DND-41 (cell line): ENCODE results near the gene CEL.
A peak's percentile ranks its signal among the peaks of the same experiment; 100 is the strongest.

Source experiments
- ATAC-seq: fragments of 200-7000 bp; cut with Tn5 transposase; 3 replicates; pipeline ENCODE4 v1.9.1; 2021; ENCODE audit warnings: low read depth; ENCODE audit not compliant: insufficient read depth
- DNase-seq: peaks from one replicate; pipeline ENCODE4 v3.0.0-alpha.2; 2020
- H2AFZ ChIP-seq: 2 replicates; pipeline ENCODE4 v1.6.0; 2012; ENCODE audit warnings: low read depth, low read length
- H3K27ac ChIP-seq: 2 replicates; pipeline ENCODE4 v1.5.1; 2012; ENCODE audit warnings: low read length, inconsistent platforms
- H3K27me3 ChIP-seq: fragments of 200-600 bp; sonication (generic); 2 replicates; pipeline ENCODE4 v1.6.0; 2012; ENCODE audit warnings: low read length, mild to moderate bottlenecking, inconsistent platforms; ENCODE audit not compliant: insufficient read depth, poor library complexity
- H3K36me3 ChIP-seq: 2 replicates; pipeline ENCODE4 v1.5.1; 2012; ENCODE audit warnings: low read length, inconsistent platforms; ENCODE audit not compliant: insufficient read depth
- H3K4me1 ChIP-seq: 2 replicates; pipeline ENCODE4 v1.5.1; 2012; ENCODE audit warnings: mild to moderate bottlenecking, low read length; ENCODE audit not compliant: insufficient read depth
- H3K4me2 ChIP-seq: 2 replicates; pipeline ENCODE4 v1.6.0; 2012; ENCODE audit warnings: mild to moderate bottlenecking, moderate library complexity, low read length, inconsistent platforms; ENCODE audit not compliant: insufficient read depth
- H3K4me3 ChIP-seq, 2 experiments: fragments of 200-600 bp in 1 of 2; shearing (Covaris generic) in 1 of 2; 2 replicates each; pipeline ENCODE4 v1.5.1; 2012 to 2016; ENCODE audit warnings: inconsistent platforms in 2 of 2, low read length in 2 of 2, mild to moderate bottlenecking in 2 of 2, low read depth in 1 of 2, moderate library complexity in 1 of 2
- H3K79me2 ChIP-seq: 2 replicates; pipeline ENCODE4 v1.6.0; 2012; ENCODE audit warnings: low read length, inconsistent platforms; ENCODE audit not compliant: insufficient read depth
- H3K9ac ChIP-seq: 2 replicates; pipeline ENCODE4 v1.6.0; 2012; ENCODE audit warnings: low read depth, mild to moderate bottlenecking, inconsistent platforms, low read length, moderate library complexity
- H3K9me3 ChIP-seq: 2 replicates; pipeline ENCODE4 v1.5.1; 2012; ENCODE audit warnings: low read length, moderate library complexity, mild to moderate bottlenecking, inconsistent platforms; ENCODE audit not compliant: insufficient read depth, severe bottlenecking
- H4K20me1 ChIP-seq: 2 replicates; pipeline ENCODE4 v1.6.0; 2012; ENCODE audit warnings: low read length; ENCODE audit not compliant: insufficient read depth
- EZH2 ChIP-seq: IDR thresholded peaks from 3 replicates; pipeline ENCODE4 v1.6.1; 2012; ENCODE audit warnings: borderline replicate concordance, low read depth, mild to moderate bottlenecking, moderate library complexity, low read length, inconsistent platforms; ENCODE audit not compliant: severe bottlenecking
- TF ChIP-seq, protein P1 (sequence below): IDR thresholded peaks from 2 replicates; pipeline ENCODE4 v1.5.1; 2012; ENCODE audit warnings: borderline replicate concordance, low read length, moderate library complexity, mild to moderate bottlenecking; ENCODE audit not compliant: poor library complexity, severe bottlenecking; ENCODE audit errors: extremely low read depth

The CEL gene

GRCh38 chr9:133046196-133046899, 15.4 kb upstream of the CEL start:
- no peak for DNase-seq
- Histone ChIP-seq H3K4me2 (no peak overlapping the region), H3K9me3 (no peaks in the 10 kb centered on the region), H3K27me3 (no peaks in the 10 kb centered on the region), H3K36me3 (peaks cover 91% of the 10 kb centered on the region), H3K9ac (no peak overlapping the region), H4K20me1 (peaks cover 19% of the 10 kb centered on the region), H3K79me2 (peaks cover 8% of the 10 kb centered on the region; the same call in 1 of the 2 replicates), H3K4me1 (no peaks in the 10 kb centered on the region), H2AFZ (no peak overlapping the region), H3K27ac (no peak overlapping the region), H3K4me3 (no peak overlapping the region)
- TF ChIP-seq, protein P1, sequence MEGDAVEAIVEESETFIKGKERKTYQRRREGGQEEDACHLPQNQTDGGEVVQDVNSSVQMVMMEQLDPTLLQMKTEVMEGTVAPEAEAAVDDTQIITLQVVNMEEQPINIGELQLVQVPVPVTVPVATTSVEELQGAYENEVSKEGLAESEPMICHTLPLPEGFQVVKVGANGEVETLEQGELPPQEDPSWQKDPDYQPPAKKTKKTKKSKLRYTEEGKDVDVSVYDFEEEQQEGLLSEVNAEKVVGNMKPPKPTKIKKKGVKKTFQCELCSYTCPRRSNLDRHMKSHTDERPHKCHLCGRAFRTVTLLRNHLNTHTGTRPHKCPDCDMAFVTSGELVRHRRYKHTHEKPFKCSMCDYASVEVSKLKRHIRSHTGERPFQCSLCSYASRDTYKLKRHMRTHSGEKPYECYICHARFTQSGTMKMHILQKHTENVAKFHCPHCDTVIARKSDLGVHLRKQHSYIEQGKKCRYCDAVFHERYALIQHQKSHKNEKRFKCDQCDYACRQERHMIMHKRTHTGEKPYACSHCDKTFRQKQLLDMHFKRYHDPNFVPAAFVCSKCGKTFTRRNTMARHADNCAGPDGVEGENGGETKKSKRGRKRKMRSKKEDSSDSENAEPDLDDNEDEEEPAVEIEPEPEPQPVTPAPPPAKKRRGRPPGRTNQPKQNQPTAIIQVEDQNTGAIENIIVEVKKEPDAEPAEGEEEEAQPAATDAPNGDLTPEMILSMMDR = no peak
- TF ChIP-seq EZH2 = no peak
- ATAC-seq = no peak

- no peak overlapping the region for H3K4me3 ChIP-seq
- no peak for TF ChIP-seq EZH2
- TF ChIP-seq, protein P1 = no peak
- DNase-seq (no peak), ATAC-seq (no peak)
- H3K27me3 ChIP-seq = no peaks in the 10 kb centered on the region
- no peaks in the 10 kb centered on the region for H3K4me1 ChIP-seq
- H4K20me1 ChIP-seq = peaks cover 16% of the 10 kb centered on the region
- 0 out of 2 replicates have a peak, but pooled peaks cover 3% of the 10 kb centered on the region for H3K79me2 ChIP-seq
- H3K4me2 ChIP-seq = no peak overlapping the region
- no peak overlapping the region for H2AFZ ChIP-seq
- no peak overlapping the region for H3K27ac ChIP-seq
- no peaks in the 10 kb centered on the region for H3K9me3 ChIP-seq
- H3K36me3 ChIP-seq = peaks cover 91% of the 10 kb centered on the region
- no peak overlapping the region for H3K9ac ChIP-seq
Measured at GRCh38 chr9:133046900-133047295, 14.9 kb upstream of the CEL start.

DNA sequence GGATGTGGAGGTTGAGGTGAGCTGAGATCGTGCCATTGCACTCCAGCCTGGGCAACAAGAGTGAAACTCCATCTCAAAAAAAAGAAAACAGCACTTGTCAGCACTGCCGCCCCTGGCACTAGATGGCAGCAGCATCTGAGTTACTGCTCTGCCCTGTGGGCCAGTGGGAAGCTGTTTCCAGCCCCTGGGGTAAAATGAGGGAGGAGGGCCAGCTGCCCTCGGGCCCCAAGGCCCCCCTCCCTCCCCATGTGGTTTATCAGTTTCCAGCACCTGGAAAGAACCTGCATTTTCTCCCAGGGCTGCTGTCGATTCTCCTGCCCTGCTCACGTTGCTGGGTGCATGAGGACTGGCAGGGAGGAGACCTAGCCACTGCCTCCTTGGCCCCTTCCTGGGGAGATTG, 13.2 kb upstream of the CEL start:
- TF ChIP-seq, protein P1 = peak; percentile 47
- TF ChIP-seq EZH2 = no peak
- H3K4me2 ChIP-seq = no peak overlapping the region
- no peak overlapping the region for H3K27ac ChIP-seq
- H3K36me3 ChIP-seq = peaks cover 88% of the 10 kb centered on the region
- H3K4me1 ChIP-seq = no peaks in the 10 kb centered on the region
- H3K79me2 ChIP-seq = no peaks in the 10 kb centered on the region
- H3K4me3 ChIP-seq = no peak overlapping the region
- no peaks in the 10 kb centered on the region for H3K27me3 ChIP-seq
- peak; percentile 24 for DNase-seq
- H2AFZ ChIP-seq = no peak overlapping the region
- H4K20me1 ChIP-seq = peaks cover 16% of the 10 kb centered on the region
- no peaks in the 10 kb centered on the region for H3K9me3 ChIP-seq
- no peak overlapping the region for H3K9ac ChIP-seq
- 0 out of 3 replicates have a peak, but pooled peaks have one; percentile 62 for ATAC-seq
